HG02623 (cell line): Measurements from ENCODE around the gene COTL1.
A peak's percentile ranks its signal among the peaks of the same experiment; 100 is the strongest.
"Not testable (repeated sequence)": the region's sequence is repeated elsewhere in the genome, so short reads cannot be mapped to it uniquely, and the experiment has no call there.

Experiments used
- ATAC-seq: cut with Tn5 transposase; IDR thresholded peaks from one replicate; pipeline ENCODE4 v1.9.1; 2021; ENCODE audit warnings: moderate library complexity; ENCODE audit not compliant: unreplicated experiment

COTL1 gene

GRCh38 chr16:84643674-84644073, 25.8 kb upstream of the COTL1 start:
- no peak for ATAC-seq

- ATAC-seq: no peak
Observed at GRCh38 chr16:84643180-84643583, 25.3 kb upstream of the COTL1 start.

- no peak for ATAC-seq
Observed at GRCh38 chr16:84641643-84642358, 23.9 kb upstream of the COTL1 start.

- ATAC-seq: no peak
Observed at GRCh38 chr16:84640145-84640544, 22.3 kb upstream of the COTL1 start.

GRCh38 chr16:84638231-84638806, 20.4 kb upstream of the COTL1 start:
- ATAC-seq: no peak

- no peak for ATAC-seq
Observed at GRCh38 chr16:84637709-84638108, 19.8 kb upstream of the COTL1 start.

- ATAC-seq: no peak
Observed at GRCh38 chr16:84635702-84636101, 17.8 kb upstream of the COTL1 start.

- no peak for ATAC-seq
Observed at GRCh38 chr16:84633622-84634021, 15.7 kb upstream of the COTL1 start.

- not testable (repeated sequence) for ATAC-seq
Observed at GRCh38 chr16:84632862-84633261, 15.0 kb upstream of the COTL1 start.

- ATAC-seq: no peak
Observed at GRCh38 chr16:84631886-84632285, 14.0 kb upstream of the COTL1 start.

GRCh38 chr16:84631153-84631466, 13.2 kb upstream of the COTL1 start:
- no peak for ATAC-seq

GRCh38 chr16:84630446-84631152, 12.7 kb upstream of the COTL1 start:
- ATAC-seq: no peak

- ATAC-seq: no peak
Observed at GRCh38 chr16:84630009-84630408, 12.1 kb upstream of the COTL1 start.

GRCh38 chr16:84629580-84629979, 11.7 kb upstream of the COTL1 start:
- no peak for ATAC-seq

- ATAC-seq: no peak
Observed at GRCh38 chr16:84628226-84628731, 10.4 kb upstream of the COTL1 start.

GRCh38 chr16:84625556-84625955, 7.7 kb upstream of the COTL1 start:
- ATAC-seq: no peak

GRCh38 chr16:84620913-84621312, 3.0 kb upstream of the COTL1 start:
- not testable (repeated sequence) for ATAC-seq

- ATAC-seq: no peak
Observed at GRCh38 chr16:84618581-84619460, 943 bp upstream of the COTL1 start.

- ATAC-seq: peak; percentile 26
Observed at GRCh38 chr16:84617041-84617790, 662 bp downstream of the COTL1 start.

- no peak for ATAC-seq
Observed at GRCh38 chr16:84616515-84616914, 1.4 kb downstream of the COTL1 start.
